ENCODE measurements around the gene FMO2. TPM values are rescaled to one million over a fixed set of nuclear protein-coding genes. Genes with fewer than 3 reads are reported as not detected.
A peak's percentile ranks its signal among the peaks of the same experiment; 100 is the strongest.

The FMO2 gene
- total and polyA plus RNA-seq, 2 of the 8 experiments (the other 6 are each of a cell fraction or from before 2014, with no cell fraction given): not detected

DNA sequence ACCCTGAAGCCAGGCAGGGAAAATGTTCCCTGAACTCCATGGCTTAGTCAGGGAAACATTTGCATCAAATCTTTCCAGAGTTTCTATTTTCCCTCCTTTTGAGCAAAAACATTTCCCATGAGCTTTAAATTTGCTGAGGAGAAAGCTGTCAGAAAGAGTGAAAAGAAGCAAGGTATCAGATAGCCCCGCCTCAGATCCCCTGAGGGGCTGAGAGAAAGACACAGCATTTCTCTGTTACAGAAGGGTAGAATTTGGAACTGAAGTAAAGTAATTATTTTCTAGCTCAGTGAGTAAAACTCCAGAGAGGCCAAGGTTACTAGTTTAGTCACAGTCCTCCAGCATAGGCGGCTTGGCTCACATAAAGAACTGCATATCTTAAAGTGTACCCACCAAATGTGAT lies 73.8 kb downstream of the FMO2 start:
- Histone ChIP-seq H3K27ac (ENCODE audit: low read depth, low read length) (no peak overlapping the region), H2BK15ac (ENCODE audit: low read length) (no peak overlapping the region)

More for the DNA sequence above, 73.8 kb downstream of the FMO2 start:
- H3K9me3 ChIP-seq (ENCODE audit: insufficient read depth in 2 of 2, low read depth in 1 of 2, low read length in 1 of 2): no peaks in the 10 kb centered on the region
- ChIA-PET POLR2A (ENCODE audit: partially characterized antibody) (interaction anchor here (1.3 kb wide), 1 partner anchor 40 kb away, joined by 3 read pairs; no protein-coding TSS in a partner anchor), CTCF (ENCODE audit: partially characterized antibody) (interaction anchor here (0.5 to 11.5 kb wide), 8 partner anchors 12 to 1822 kb away, joined by 3 to 78 read pairs (median 4); partner anchors contain the start of genes FMO1 and FMO4)
- H3K9ac ChIP-seq (replicated peaks in 1 of 4; ENCODE audit: extremely low read depth in 1 of 4, low read depth in 3 of 4, low read length in 3 of 4): no peak overlapping the region
- H2AK5ac ChIP-seq (ENCODE audit: low read depth, low read length): no peak overlapping the region
- peak overlapping the region; percentile 10; the same call in 1 of the 2 replicates for H3K18ac ChIP-seq (ENCODE audit: extremely low read depth, low read length)
- 0 out of 2 replicates have a peak overlapping the region, but pooled peaks have one; percentile 34 for H2BK20ac ChIP-seq (ENCODE audit: low read length)
- no peak overlapping the region for H2AFZ ChIP-seq (ENCODE audit: low read length)
- H2BK12ac ChIP-seq (ENCODE audit: low read depth, low read length): no peak overlapping the region
- H4K5ac ChIP-seq (ENCODE audit: insufficient read length, low read depth, low read length): no peak overlapping the region
- DNase-seq (ENCODE audit: low read depth in 1 of 2, low spot score in 2 of 2): no peak
- no peaks in the 10 kb centered on the region for H3K79me1 ChIP-seq (ENCODE audit: low read depth, low read length)
- H3K4ac ChIP-seq (replicated peaks; ENCODE audit: insufficient read length, low read depth, low read length): no peak overlapping the region
- H4K8ac ChIP-seq (ENCODE audit: extremely low read depth, insufficient read depth, low read length): no peak overlapping the region
- no peak for TF ChIP-seq POLR2A (IDR thresholded peaks at IDR 0.05; ENCODE audit: control extremely low read depth in 1 of 2, low read depth in 2 of 2, low read length in 2 of 2)
- TF ChIP-seq, protein P1, sequence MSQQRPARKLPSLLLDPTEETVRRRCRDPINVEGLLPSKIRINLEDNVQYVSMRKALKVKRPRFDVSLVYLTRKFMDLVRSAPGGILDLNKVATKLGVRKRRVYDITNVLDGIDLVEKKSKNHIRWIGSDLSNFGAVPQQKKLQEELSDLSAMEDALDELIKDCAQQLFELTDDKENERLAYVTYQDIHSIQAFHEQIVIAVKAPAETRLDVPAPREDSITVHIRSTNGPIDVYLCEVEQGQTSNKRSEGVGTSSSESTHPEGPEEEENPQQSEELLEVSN (IDR thresholded peaks at IDR 0.05): 0 out of 2 replicates have a peak, but pooled peaks have one; percentile 12
- H3K4me1 ChIP-seq (replicated peaks in 1 of 4; ENCODE audit: control insufficient read depth in 3 of 4, insufficient read depth in 4 of 4, low read length in 3 of 4): peaks cover 9 to 16% (median 14%) of the 10 kb centered on the region in 4 experiments
- H3K4me2 ChIP-seq (ENCODE audit: insufficient read depth in 1 of 2, low read depth in 2 of 2, low read length in 2 of 2): peak overlapping the region in 1 of 2 experiments; percentile 1; a peak in 1 of 4 replicates
- H3K56ac ChIP-seq (replicated peaks; ENCODE audit: insufficient read length, low read depth, low read length): no peak overlapping the region
- H3K14ac ChIP-seq (ENCODE audit: insufficient read length): no peak overlapping the region
- H3K23ac ChIP-seq (ENCODE audit: insufficient read length): no peak overlapping the region
- no peaks in the 10 kb centered on the region for H3K79me2 ChIP-seq (ENCODE audit: control insufficient read depth in 1 of 2, insufficient read depth in 2 of 2, low read length in 2 of 2)
- 69% methylated on average over 2 of the region's 2 CpGs; no CpG with 5 or more reads in 1 of the 2 experiments for WGBS, 2 experiments (ENCODE audit: extremely low coverage in 1 of 2, insufficient coverage in 1 of 2, insufficient read length in 1 of 2, insufficient replicate concordance in 2 of 2, low coverage in 1 of 2, low lambda C conversion rate in 2 of 2, missing lambda C conversion rate in 1 of 2)
- no peak for FAIRE-seq
- no peak overlapping the region for H3K4me3 ChIP-seq (ENCODE audit: extremely low read depth in 1 of 4, insufficient read depth in 2 of 4, low read depth in 3 of 4, low read length in 4 of 4)
- no peaks in the 10 kb centered on the region for H3K36me3 ChIP-seq (ENCODE audit: control insufficient read depth in 2 of 4, insufficient read depth in 4 of 4, low read length in 3 of 4)
- H4K20me1 ChIP-seq (replicated peaks in 1 of 2; ENCODE audit: control insufficient read depth in 1 of 2, insufficient read depth in 2 of 2, low read length in 2 of 2): no peaks in the 10 kb centered on the region
- no peaks in the 10 kb centered on the region for H3K23me2 ChIP-seq (ENCODE audit: low read depth, low read length)
- no peak overlapping the region for H4K91ac ChIP-seq (replicated peaks; ENCODE audit: insufficient read length, low read length)
- H3K27me3 ChIP-seq (replicated peaks in 1 of 4; ENCODE audit: control insufficient read depth in 3 of 4, extremely low read depth in 1 of 4, insufficient read depth in 3 of 4, low read length in 3 of 4): no peaks in the 10 kb centered on the region
- no peak overlapping the region for H2BK5ac ChIP-seq (ENCODE audit: low read depth, low read length)
- H2BK120ac ChIP-seq (replicated peaks; ENCODE audit: low read depth, low read length): no peak overlapping the region

Small RNA genes lying within 50 kb of the gene (small RNA-seq; reads per million reads assigned to genes)
- not detected for gene RF00019 (ENCODE audit: insufficient read depth)

Other genes starting within 250 kb of the FMO2 start
- not detected in 2 replicates for gene MROH9, start 249.8 kb upstream of the FMO2 start, total RNA-seq (2021; fragmentation: NEBNext Ultra II Directional; extraction: Animal tissue kit (Norgen Biotek cat#: 25700))
- gene MROH9, start 249.8 kb upstream of the FMO2 start, polyA plus RNA-seq (2011; rRNA removed): not detected in 2 replicates
- not detected in 2 replicates for gene FMO3, start 94.4 kb upstream of the FMO2 start, total RNA-seq (2021; fragmentation: NEBNext Ultra II Directional; extraction: Animal tissue kit (Norgen Biotek cat#: 25700))
- not detected in 2 replicates for gene FMO3, start 94.4 kb upstream of the FMO2 start, polyA plus RNA-seq (2011; rRNA removed)
- gene FMO1, start 63.2 kb downstream of the FMO2 start, total RNA-seq (2021; fragmentation: NEBNext Ultra II Directional; extraction: Animal tissue kit (Norgen Biotek cat#: 25700)): 0.36 TPM in 1 of 2 replicates, not detected in the other
- 0.03 and 0.11 TPM in 2 replicates for gene FMO1, start 63.2 kb downstream of the FMO2 start, polyA plus RNA-seq (2011; rRNA removed)
- 2.2 and 2.3 TPM in 2 replicates for gene FMO4, start 128.9 kb downstream of the FMO2 start, total RNA-seq (2021; fragmentation: NEBNext Ultra II Directional; extraction: Animal tissue kit (Norgen Biotek cat#: 25700))
- gene FMO4, start 128.9 kb downstream of the FMO2 start, polyA plus RNA-seq (2011; rRNA removed): 0.88 and 1.5 TPM in 2 replicates

Data from H1 (cell line).